ENCODE results near the gene C6orf89.
A peak's percentile ranks its signal among the peaks of the same experiment; 100 is the strongest.

The C6orf89 gene

DNA sequence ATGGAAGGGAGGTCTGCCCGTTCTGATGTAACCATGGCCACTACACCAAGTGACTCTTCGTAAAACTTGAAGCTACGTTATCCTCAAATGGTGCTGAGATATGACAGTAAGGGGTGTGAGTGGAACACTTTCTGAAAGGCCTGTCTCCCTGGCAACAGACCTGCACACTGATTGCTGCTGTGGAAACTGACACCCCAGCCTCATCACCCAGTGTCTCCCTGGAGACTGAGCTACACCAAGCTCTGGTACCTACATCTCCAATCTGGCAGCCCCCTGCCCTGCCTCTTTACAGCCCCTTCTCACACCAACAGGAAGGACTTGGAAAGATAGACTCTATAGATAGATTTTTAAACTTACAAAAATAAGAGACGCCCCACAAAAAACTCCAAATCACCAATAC lies 82.0 kb downstream of the C6orf89 start:
- DNase-seq: peak in 1 of 51 donors; percentile 14

DNA sequence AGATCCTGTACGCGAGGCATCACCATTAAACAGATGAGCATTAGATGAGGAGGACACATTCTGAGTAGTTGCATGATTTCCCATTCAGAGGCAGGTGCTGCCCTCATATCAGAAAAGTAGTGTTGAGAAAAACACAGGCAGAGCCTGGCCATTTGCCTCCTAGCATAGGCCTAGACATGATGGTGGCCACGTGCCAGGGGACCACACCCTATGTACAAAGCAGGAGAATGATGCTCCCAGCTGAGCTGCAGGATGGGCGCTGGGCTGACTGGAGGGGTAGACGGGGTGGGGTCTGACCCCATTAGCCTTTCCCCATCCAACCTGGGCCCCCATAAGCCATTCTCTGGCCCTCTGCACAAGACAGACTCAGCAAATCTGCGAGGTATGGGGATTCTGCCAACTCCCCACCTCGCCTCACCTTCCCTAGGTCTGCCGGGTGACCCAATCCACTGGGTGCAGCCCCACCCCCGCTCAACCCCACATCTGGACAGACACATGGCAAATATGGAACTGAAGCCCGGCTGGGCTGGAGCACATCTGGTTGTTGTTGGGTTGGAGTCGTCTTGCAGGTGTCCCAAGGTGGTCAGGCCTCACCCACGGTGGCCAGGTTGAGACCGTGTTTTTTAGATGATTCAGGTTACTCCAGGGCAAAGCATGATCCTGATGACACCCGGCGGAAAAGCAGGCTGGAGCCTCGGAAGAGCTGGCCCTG lies 82.7 kb downstream of the C6orf89 start:
- DNase-seq: no peak

DNA sequence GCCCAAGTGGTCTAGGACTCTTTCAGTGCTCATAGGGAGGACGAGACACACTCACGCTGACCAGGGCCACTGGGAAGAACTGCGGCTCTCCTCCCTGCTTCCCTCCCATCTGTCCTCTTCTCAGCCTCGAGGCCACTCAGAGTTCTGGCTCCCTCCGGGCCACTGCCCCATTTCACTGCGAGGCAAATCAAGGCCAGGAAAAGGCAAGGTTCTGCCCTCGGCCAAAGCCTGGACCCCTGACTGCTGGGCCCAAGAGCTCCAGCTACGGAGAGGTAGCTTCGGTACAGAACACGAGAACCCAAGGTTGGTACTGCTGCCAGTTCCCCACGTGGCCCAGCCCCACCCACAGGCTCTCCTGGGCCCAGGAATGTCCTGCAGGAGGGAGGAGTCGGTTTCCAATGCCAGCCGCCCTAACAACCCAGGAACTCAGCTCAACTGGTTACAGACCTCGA lies 83.5 kb downstream of the C6orf89 start:
- no peak for DNase-seq

DNA sequence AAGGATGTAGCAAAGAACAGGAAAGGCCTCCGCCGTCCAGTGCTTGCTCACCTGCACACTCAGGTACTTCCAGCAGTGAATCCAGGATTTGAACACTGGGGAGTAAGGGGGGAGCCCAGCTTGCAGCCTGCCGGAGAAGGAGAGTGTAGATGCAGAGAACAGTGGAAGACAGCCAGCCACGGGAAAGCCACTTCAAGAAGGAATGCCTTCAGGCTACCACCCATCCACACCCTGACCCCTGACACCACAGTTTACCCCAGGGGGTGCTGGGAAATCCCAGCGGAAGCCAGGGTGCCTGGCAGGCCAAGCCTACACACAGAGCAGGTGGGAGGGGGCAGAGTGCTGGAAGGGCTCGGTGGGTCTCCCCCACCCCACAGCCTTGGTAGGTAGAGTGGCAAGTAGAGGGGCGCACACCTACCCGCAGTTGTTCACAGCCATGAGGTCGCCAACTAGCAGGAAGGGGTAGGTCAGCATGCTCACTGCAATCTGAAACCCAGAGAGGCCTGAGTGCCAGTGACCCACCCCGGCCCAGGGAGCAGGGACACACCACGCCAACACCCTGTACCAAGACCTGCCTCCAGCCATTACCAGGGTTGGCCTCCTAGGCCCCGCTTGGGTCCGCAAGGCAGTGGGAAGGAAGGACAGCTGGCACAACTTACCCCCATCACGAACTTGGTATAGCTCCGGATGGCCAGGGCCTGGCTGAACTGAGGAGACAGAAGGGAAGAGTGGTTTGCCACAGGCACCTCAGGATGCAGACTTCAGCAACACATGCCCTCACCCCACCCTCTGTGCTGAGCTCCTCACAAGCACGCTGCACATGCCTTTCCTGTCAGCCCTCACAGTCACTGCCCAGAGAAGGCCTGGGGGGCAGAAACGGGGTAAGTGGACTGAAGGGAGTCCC lies 84.5 kb downstream of the C6orf89 start:
- no peak for DNase-seq

DNA sequence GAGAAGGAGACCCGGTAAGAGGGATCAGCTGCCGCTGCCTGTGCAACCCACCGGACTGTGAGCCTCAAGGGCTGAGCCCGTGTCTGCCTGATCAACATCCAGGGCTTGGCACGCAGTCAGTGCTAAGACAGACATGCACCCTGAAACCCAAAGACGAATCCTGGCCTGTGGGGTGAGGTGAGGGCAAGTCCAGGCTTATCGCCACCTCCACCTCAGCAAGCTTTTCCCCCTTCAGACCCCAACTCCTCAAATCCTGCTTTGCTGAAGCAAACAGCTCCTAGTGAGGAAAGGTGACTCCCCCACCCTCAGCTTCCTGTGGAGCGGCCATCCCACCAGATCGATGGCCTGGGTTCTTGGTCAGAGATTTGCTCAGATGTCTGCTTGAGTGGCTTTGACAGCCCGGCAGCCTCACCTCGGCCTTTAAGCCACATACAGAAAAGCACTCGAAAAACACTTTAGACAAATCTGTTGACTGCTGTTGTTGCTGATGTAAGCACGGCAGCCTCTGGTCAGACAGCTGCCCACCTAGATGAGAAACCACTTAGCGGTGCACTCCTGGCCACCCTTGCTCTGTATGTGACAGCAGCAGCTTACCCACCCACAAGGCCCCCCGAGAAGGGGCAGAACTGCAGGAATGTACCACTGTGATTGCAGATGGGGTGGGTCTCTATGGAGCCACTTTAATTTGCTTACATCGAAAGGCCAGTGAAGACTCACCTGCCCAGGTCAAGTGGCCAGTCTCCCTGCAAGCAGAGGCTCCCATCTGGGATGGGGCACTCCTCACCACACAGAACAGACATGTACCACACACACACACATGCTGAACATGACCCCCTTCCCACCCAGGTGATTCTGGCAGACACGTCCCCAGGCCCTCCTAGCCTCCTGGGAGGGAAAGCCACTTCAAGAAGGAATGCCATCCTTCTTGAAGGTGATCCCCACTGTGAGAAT lies 85.4 kb downstream of the C6orf89 start:
- DNase-seq: no peak

DNA sequence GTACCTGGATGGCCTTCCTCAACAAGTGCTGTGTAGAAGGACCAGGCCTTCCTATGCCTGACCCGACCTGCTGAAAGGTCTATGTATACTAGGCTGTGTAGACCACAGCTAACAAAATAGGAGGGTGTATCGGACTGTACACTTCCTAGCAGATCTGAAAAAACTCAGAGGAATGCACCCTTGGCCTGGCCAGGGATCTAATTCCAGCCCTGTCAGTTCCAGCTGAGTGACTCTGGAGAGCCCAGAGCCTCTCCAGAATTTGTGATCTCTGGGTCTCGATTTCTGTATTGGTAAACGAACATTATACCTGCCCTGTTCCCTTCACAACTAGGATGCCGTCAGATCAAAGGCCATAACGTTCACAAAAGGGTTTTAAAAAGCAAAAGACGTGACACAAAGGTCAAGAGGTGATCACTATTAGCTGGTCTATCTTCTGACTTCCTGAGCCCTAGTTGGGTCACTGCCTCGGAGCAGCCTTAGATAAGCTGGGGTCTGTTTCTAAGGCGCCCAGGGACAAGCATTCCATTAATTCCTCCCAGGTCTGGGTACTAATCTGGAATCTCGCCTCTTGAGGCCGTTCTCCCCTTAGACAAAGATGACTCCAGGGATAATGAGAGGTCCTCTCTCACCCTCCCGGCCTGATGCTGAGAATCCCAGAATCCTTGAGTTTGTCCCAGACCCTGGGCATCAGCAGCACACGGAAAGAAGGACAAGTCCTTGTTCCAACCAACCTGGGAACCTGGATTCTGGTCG lies 86.3 kb downstream of the C6orf89 start:
- DNase-seq: no peak

DNA sequence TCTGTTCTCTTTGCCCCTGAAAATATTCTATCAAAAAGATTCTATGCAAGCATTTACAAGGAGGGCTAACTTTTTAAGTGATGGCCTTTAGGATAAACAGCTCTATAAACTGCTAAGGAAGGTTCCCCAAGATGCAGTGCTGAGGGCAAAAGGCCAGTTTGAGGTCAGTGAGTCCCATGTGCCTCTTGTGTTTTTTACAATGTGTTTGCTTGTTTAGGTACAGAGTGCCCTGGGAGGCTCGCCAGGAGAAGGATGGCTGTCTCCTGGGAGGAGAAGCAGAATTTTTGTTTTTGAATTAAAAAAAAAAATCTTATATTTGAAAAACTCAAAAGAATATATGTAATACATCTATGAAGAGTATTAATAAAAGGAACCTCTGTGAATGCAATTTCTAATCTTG lies 87.4 kb downstream of the C6orf89 start:
- no peak for DNase-seq

DNA sequence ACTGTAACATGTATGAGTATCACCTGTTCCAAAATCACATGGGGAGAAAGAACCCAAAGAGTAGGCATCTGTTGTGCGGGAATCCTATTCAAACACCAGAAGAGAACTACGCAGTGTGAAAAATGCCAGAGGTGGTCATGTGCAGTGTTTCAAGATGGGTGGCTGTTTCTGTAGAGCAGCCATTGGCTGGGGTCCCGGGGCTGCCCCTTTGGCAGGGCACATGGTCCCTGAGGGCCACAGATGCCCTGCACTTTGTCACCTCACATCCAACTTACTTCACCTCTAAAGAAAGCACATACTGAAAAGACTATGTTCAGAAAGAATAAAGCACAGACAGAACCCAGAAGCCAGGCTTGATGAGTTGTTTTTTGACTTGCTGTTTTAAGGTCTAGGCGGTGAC lies 87.9 kb downstream of the C6orf89 start:
- no peak for DNase-seq

DNA sequence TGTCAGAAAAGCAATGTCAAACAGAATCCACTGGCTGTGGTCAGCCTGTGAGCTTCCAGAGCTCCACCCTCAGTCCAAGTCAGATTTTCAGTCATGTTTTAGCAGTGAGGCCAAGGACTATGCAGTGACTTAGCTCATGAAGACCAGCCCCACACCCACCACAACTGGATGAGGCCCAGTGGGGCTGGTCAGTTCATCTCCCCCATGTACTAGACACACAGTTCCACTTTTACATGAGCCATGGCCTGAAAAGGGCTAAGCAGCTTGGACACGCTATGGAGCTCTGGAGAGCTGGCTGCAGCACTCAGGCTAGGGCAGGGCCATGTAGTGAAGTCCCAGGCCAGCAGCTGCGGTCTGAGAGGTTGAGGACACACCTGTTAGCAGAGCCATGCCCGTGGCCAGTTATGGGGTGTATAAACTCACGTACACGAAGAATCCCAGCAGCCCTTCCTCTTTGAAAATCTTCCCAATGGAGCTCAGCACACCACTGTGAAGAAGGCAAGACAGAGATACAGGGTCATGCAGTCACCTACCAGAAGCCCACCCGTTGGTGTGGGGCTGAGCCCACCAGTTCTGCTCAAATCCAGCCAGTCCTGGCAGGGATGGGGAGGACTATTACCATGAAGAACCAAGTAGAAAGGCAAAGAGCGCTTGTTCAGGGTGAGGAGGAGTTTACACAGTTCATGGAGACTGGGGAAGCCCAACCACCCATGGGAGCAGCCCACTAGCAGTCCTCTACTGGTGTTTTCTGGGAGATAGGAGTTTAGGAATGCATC lies 89.7 kb downstream of the C6orf89 start:
- DNase-seq: no peak

DNA sequence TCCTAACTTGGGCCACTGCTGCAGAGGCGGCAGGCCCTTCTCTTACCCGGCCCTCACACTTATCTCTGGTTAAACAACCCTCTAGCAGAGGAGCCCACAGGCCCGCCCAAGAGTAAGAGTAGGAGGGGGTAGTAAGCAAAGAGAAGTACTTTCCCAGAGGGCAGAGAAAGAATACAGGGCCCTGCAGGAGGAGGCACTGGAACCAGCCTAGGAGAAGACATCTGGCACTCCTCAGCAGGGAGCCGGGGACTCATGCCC lies 90.2 kb downstream of the C6orf89 start:
- no peak for DNase-seq

DNA sequence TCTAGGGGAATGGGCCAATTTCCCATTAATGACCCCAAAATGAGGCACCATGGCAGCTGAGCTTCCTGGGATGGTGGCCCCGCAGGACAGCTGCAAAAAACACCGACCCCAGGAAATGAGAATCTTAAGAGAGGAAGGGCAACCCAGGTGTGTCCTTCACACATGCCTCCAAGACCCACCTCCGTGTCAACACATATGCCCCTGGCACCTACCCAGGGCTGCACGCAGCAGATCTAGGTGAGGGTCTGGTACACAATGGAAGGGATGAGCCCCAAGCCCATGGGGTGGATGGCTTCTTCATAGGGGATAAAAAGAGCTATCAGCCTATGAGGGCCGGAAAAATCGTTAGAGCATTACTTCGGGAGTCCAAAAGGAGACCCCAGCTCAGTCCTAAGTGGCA lies 90.8 kb downstream of the C6orf89 start:
- DNase-seq: no peak

DNA sequence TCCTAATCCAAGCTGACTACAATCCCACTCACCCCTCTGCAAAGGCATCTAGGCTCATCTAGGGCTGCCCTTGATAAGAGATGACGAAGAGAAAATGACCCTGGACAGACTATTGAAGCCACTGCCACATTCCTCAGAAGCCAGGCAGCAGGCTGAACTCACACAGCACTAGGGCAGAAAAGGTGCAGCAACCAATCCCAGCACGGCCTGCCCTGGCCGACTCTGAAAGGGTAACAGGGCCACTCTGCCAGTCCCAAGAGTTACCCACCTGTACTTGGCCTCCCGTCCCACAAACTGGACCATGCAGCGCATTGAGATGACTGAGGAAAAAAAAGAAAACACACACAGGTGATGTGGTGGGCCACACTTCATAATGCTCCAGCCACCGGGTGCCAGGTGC lies 91.2 kb downstream of the C6orf89 start:
- DNase-seq: no peak

DNA sequence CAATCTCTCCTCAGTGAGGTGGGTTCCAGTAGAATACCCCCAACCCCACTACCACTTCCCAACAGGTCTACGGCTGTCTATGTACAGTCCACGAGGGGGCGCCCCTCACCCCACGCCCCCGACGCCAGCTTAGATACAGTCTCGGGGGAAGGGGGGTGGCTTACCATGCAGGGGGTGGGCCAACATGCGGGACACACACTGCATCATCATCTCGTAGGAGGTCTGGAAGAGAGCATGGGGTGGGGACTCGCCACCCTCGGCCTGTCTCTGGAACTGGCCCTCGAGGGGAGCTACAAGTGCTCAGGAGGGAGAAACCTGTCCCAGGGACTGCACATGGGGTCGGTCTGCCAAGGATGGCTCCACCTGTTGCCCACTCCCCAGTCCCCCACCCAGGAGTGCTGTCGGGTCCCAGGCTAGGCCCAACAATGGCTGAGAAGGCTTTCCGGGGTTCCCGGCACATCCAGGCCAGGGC lies 91.8 kb downstream of the C6orf89 start:
- no peak for DNase-seq
